Right lobe of liver (tissue), 6 donors: Measurements from ENCODE around the gene CFAP119. TPM values are rescaled to one million over a fixed set of nuclear protein-coding genes. Genes with fewer than 3 reads are reported as not detected.

Source experiments
- ATAC-seq, 4 donors: fragments of 200-7000 bp; cut with Tn5 transposase; one replicate each; pipeline ENCODE4 v1.9.1; 2020; ENCODE audit warnings: mild to moderate bottlenecking in 4 of 4, moderate library complexity in 4 of 4
- DNase-seq, 3 donors: peaks; one replicate each; pipeline ENCODE4 v3.0.0-alpha.2; 2020
- H3K27ac ChIP-seq, 3 donors: fragments of 200-600 bp; one replicate each; pipeline ENCODE4 v1.8.0; 2022
- H3K27me3 ChIP-seq, 2 donors: fragments of 200-600 bp; one replicate each; pipeline ENCODE4 v1.8.0; 2022
- H3K36me3 ChIP-seq, 4 donors: fragments of 200-600 bp; sonication (generic) in 1 of 4; one replicate each; pipeline versions ENCODE4 v1.5.1 to v1.8.0; 2017 to 2022; ENCODE audit warnings: control low read depth in 1 of 4
- H3K4me1 ChIP-seq, 4 donors: fragments of 200-600 bp; sonication (generic) in 1 of 4; one replicate each; pipeline versions ENCODE4 v1.5.1 to v1.8.0; 2017 to 2022; ENCODE audit warnings: control low read depth in 1 of 4
- H3K4me3 ChIP-seq, 3 donors: fragments of 200-600 bp; one replicate each; pipeline ENCODE4 v1.8.0; 2022
- H3K9me3 ChIP-seq, 4 donors: fragments of 200-600 bp; sonication (generic) in 1 of 4; one replicate each; pipeline versions ENCODE4 v1.5.1 to v1.8.0; 2017 to 2022; ENCODE audit warnings: control low read depth in 1 of 4
- POLR2A ChIP-seq: fragments of 450-650 bp; IDR thresholded peaks from one replicate; pipeline ENCODE4 v1.6.1; 2017; ENCODE audit warnings: antibody characterized with exemption, mild to moderate bottlenecking
- WGBS: methylation state at CpG from one replicate; pipeline ENCODE4 v1.1.6; 2018; ENCODE audit warnings: low coverage, low lambda C conversion rate; ENCODE audit not compliant: insufficient coverage; ENCODE audit errors: missing lambda C conversion rate; 5-methylcytosine and 5-hydroxymethylcytosine counted together
- intact Hi-C, 2 donors: fragments of 100-400 bp; cut with DNase I; formaldehyde crosslinking; loops; one replicate each; pipeline versions ENCODE4 v1.11.2 to v1.14.1; 2022
- total RNA-seq, 6 experiments: library from RNA; depleted of rRNA in 2 of 6; stranded (reverse); fragments of >200 nt in 2 of 6; fragmentation: NEBNext Ultra II Directional in 3 of 6; extraction: Animal tissue kit (Norgen Biotek cat#: 25700) in 3 of 6; gene quantifications; one replicate each; pipeline versions ENCODE4 v1.1.0 to v1.2.4, GENCODE V29; 2016 to 2023
- TF ChIP-seq, protein P1 (sequence below), 4 donors: fragments of 200-600 bp in 3 of 4; fragments of 450-650 bp in 1 of 4; IDR thresholded peaks; one replicate each; pipeline versions ENCODE4 v1.5.1 to v1.8.0; 2016 to 2022; ENCODE audit warnings: antibody characterized with exemption in 4 of 4, mild to moderate bottlenecking in 2 of 4
- donor health status: DM: no; HTN: yes; CAD: no.
- donor health status: DM: no; HTN: no; CAD: no.
- donor health status: DM: no; HTN: no; CAD: no.
- donor health status: DM: no; HTN: yes; CAD: no.
- donor health status: DM: no; HTN: yes; CAD: no.

CFAP119 gene
- total RNA-seq, 6 experiments from 2014 or later, result 0.19 to 1.8 (median 0.29) TPM; not detected in 1

DNA sequence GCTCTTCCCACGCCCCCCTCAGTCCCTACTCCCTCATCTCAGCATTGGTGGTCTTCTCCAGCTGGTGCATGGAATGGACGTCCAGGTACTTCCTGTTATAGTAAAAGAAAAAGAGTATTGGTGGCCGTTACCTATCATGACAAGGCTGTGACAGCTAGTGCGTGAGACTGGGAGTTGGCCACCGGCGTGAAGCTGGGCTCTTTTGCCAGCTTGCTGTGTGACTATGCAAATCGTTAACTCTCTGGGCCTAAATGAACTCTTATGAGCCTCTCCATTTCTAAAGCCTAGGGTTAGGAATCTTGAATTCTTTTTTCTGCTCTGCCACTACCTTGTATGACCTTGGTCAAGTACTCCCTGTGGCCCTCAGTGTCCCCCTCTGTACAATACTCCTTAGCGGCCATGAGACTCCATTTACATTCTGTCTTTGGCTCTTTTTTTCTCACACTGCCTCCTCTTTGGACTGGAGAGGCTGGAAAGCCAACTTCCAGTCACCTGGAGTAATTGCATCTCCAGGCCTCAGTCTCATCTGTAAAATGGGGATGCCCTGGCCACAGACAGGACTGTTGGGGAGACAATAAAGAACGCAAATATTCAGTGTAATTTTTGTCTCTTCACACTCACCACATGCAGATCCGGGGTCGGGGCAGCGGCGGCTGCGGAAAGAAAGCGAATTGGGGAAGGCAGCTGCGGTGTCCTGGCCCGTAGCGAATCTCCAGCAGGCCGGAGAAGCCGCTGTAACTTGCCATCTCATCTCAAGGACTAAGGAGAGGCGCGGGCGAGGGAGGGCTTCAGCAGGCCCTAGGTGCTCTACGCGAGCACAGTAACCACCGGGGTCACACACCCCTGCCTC, 1.1 kb downstream of the CFAP119 start:
- H3K9me3 ChIP-seq, result no peaks in the 10 kb centered on the region
- peak overlapping the region; percentile 68 to 81 (median 78) for H3K4me3 ChIP-seq
- peaks cover 0 to 28% (median 8%) of the 10 kb centered on the region in 4 donors for H3K36me3 ChIP-seq
- no peak for DNase-seq
- H3K4me1 ChIP-seq, result peaks cover 0 to 24% (median 9%) of the 10 kb centered on the region in 4 donors
- H3K27ac ChIP-seq, result no peak overlapping the region
- H3K27me3 ChIP-seq, result no peaks in the 10 kb centered on the region
- TF ChIP-seq, protein P1, sequence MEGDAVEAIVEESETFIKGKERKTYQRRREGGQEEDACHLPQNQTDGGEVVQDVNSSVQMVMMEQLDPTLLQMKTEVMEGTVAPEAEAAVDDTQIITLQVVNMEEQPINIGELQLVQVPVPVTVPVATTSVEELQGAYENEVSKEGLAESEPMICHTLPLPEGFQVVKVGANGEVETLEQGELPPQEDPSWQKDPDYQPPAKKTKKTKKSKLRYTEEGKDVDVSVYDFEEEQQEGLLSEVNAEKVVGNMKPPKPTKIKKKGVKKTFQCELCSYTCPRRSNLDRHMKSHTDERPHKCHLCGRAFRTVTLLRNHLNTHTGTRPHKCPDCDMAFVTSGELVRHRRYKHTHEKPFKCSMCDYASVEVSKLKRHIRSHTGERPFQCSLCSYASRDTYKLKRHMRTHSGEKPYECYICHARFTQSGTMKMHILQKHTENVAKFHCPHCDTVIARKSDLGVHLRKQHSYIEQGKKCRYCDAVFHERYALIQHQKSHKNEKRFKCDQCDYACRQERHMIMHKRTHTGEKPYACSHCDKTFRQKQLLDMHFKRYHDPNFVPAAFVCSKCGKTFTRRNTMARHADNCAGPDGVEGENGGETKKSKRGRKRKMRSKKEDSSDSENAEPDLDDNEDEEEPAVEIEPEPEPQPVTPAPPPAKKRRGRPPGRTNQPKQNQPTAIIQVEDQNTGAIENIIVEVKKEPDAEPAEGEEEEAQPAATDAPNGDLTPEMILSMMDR (IDR thresholded peaks at IDR 0.05), result no peak
- TF ChIP-seq POLR2A, result no peak
- no peak for ATAC-seq
- intact Hi-C loops, result no loop called here
- 54% methylated on average over 14 of the region's 26 CpGs for WGBS

DNA sequence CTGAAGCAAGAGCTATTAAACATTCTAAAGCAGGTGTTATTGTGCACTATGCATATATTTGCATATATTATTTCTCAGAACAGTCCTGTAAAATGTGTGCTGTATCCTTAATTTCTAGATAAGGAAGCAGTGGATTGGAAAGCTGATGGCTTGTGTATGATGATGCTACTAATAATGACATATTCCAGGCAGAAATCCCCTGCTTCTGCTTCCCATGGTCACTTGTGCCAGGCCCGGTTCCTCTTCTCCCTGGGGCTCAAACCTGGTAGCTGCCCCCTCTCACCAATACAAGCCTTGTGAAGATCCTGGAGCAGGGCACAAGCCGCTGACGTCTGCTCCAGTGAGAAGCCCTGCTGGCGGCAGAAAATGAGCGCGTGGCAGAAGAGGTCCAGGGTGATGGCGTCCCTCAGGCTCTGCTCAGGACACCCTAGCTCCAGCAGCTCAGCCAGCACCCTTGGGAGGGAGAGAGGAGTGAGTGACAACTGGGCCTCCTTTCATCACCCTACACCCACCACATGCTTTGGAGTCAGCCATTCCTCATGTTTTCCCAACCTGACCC, 1.8 kb downstream of the CFAP119 start:
- Histone ChIP-seq H3K9me3 (no peaks in the 10 kb centered on the region), H3K4me3 (no peak overlapping the region), H3K4me1 (peaks cover 0 to 24% (median 9%) of the 10 kb centered on the region in 4 donors), H3K27ac (no peak overlapping the region), H3K36me3 (peaks cover 0 to 21% (median 4%) of the 10 kb centered on the region in 4 donors), H3K27me3 (no peaks in the 10 kb centered on the region)
- 100% methylated on average over 1 of the region's 7 CpGs for WGBS
- DNase-seq (no peak), ATAC-seq (no peak)
- TF ChIP-seq, protein P1 (IDR thresholded peaks at IDR 0.05), result no peak
- no peak for TF ChIP-seq POLR2A
- intact Hi-C loops, result no loop called here

DNA sequence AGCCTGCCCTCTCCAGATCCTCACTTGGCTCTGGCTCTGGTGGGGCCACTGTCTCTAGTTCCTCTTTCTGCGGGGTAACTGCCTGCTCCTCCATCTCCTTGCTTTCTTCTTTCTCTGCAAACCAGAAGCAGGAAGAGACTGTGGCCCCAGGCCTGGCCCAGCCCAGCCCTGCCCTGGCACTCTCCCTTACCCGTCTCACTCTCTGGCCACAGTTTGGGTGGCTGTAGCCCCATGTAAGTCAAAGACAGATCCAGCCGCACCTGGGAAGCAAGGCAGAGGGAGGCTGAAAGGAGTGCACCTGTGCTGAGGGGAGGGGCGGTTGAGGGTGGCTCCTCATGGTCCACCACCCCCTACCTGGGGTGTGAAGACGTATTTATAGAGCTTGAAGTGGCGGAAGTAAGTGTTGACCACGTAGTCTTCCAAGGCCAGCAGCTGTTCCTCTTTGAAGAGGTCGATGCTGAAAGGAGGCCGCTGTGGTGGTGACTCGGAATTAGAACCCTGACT, 2.8 kb downstream of the CFAP119 start:
- ATAC-seq, result peak in 1 of 4 donors; percentile 2
- H3K36me3 ChIP-seq, result peaks cover 0 to 10% (median 2%) of the 10 kb centered on the region in 4 donors
- H3K4me1 ChIP-seq, result peaks cover 0 to 35% (median 9%) of the 10 kb centered on the region in 4 donors
- no peak overlapping the region for H3K4me3 ChIP-seq
- H3K9me3 ChIP-seq, result no peaks in the 10 kb centered on the region
- DNase-seq, result no peak
- TF ChIP-seq POLR2A, result no peak
- TF ChIP-seq, protein P1 (IDR thresholded peaks at IDR 0.05), result no peak
- H3K27ac ChIP-seq, result peak overlapping the region in 1 of 3 donors; percentile 18
- H3K27me3 ChIP-seq, result no peaks in the 10 kb centered on the region
- intact Hi-C loops, result loop anchor here in 1 of 2 donors (10.0 kb wide), 1 partner anchor 54 kb away; no protein-coding TSS in a partner anchor
- WGBS, result 65% methylated on average over 10 of the region's 10 CpGs

DNA sequence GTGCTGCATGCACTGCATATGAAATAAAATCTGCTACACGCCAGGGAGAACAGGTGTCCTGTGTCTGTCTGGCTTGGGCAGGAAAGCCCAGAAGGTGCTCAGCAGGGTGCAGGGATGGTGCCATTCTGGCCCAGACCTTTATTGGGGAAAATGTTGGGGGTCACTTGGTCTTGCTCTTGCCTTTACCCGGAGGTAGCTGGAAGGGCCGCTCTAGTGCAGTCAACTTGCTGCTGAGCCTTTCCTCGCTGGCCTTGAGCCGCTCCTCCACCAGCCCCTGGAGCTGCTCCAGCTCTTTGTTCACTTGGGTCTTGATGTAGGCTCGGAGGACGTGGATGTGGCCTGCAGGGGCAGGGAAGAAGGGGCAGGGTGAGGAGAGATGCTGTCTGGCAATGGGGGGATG, 4.5 kb downstream of the CFAP119 start:
- peaks cover 0 to 12% (median 0%) of the 10 kb centered on the region in 4 donors for H3K36me3 ChIP-seq
- no peak for DNase-seq

More for the DNA sequence above, 4.5 kb downstream of the CFAP119 start:
- no peak overlapping the region for H3K4me3 ChIP-seq
- peaks cover 0 to 21% (median 4%) of the 10 kb centered on the region in 4 donors for H3K4me1 ChIP-seq
- TF ChIP-seq POLR2A, result no peak
- TF ChIP-seq, protein P1 (IDR thresholded peaks at IDR 0.05), result no peak
- no peaks in the 10 kb centered on the region for H3K27me3 ChIP-seq
- WGBS, result 80% methylated on average over 3 of the region's 7 CpGs
- no peaks in the 10 kb centered on the region for H3K9me3 ChIP-seq
- no peak for ATAC-seq
- H3K27ac ChIP-seq, result no peak overlapping the region
- intact Hi-C loops, result loop anchor here in 1 of 2 donors (10.0 kb wide), 1 partner anchor 53 kb away; no protein-coding TSS in a partner anchor
